OCI-M1 (cell line): Measurements from ENCODE around the gene SLC25A43.
"Not testable (repeated sequence)": the region's sequence is repeated elsewhere in the genome, so short reads cannot be mapped to it uniquely, and the experiment has no call there.

Experiments used
- DNase-seq: peaks from one replicate; lab custom pipeline; 2025; lab: John Stamatoyannopoulos, UW

SLC25A43 gene

GRCh38 chrX:119398974-119399771, at the start of gene SLC25A43:
Gene SLC25A43, plus strand, starts transcription at chrX:119399336. Its CDS starts 68 bp downstream, at chrX:119399404.
- peak; percentile 68 for DNase-seq

GRCh38 chrX:119359618-119360382, 39.3 kb upstream of the SLC25A43 start:
- no peak for DNase-seq

GRCh38 chrX:119361451-119361850, 37.7 kb upstream of the SLC25A43 start:
- not testable (repeated sequence) for DNase-seq

GRCh38 chrX:119362074-119362473, 37.1 kb upstream of the SLC25A43 start:
- not testable (repeated sequence) for DNase-seq

GRCh38 chrX:119363391-119363790, 35.7 kb upstream of the SLC25A43 start:
- DNase-seq, result no peak

- DNase-seq, result peak; percentile 6
These were observed 27.3 kb upstream of the SLC25A43 start for GRCh38 chrX:119371861-119372260.

- no peak for DNase-seq
These were observed 24.4 kb upstream of the SLC25A43 start for GRCh38 chrX:119374736-119375135.

GRCh38 chrX:119375561-119375960, 23.6 kb upstream of the SLC25A43 start:
- DNase-seq, result no peak

GRCh38 chrX:119376312-119376711, 22.8 kb upstream of the SLC25A43 start:
- no peak for DNase-seq

- DNase-seq, result no peak
These were observed 17.7 kb upstream of the SLC25A43 start for GRCh38 chrX:119381349-119381944.

- no peak for DNase-seq
These were observed 16.5 kb upstream of the SLC25A43 start for GRCh38 chrX:119382606-119383005.

- DNase-seq, result not testable (repeated sequence)
These were observed 12.5 kb upstream of the SLC25A43 start for GRCh38 chrX:119386685-119387084.

GRCh38 chrX:119387426-119387825, 11.7 kb upstream of the SLC25A43 start:
- DNase-seq, result not testable (repeated sequence)

- peak; percentile 37 for DNase-seq
These were observed 9.9 kb upstream of the SLC25A43 start for GRCh38 chrX:119389214-119389613.

GRCh38 chrX:119389871-119390501, 9.2 kb upstream of the SLC25A43 start:
- no peak for DNase-seq

GRCh38 chrX:119391279-119391678, 7.9 kb upstream of the SLC25A43 start:
- DNase-seq, result peak; percentile 16

- no peak for DNase-seq
These were observed 6.0 kb upstream of the SLC25A43 start for GRCh38 chrX:119393144-119393543.

GRCh38 chrX:119398587-119398973, 556 bp upstream of the SLC25A43 start:
- DNase-seq, result peak; percentile 68

- peak; percentile 32 for DNase-seq
These were observed 601 bp downstream of the SLC25A43 start for GRCh38 chrX:119399772-119400101.

GRCh38 chrX:119401569-119401968, 2.4 kb downstream of the SLC25A43 start:
- no peak for DNase-seq

- DNase-seq, result peak; percentile 73
These were observed 3.5 kb downstream of the SLC25A43 start for GRCh38 chrX:119402588-119402987.

GRCh38 chrX:119406776-119407175, 7.6 kb downstream of the SLC25A43 start:
- DNase-seq, result peak; percentile 52
